HCT116 (cell line): Measurements from ENCODE around the gene POLG. TPM values are rescaled to one million over a fixed set of nuclear protein-coding genes. Genes with fewer than 3 reads are reported as not detected.

Experiments used
- ATAC-seq: fragments of 200-7000 bp; cut with Tn5 transposase; 2 replicates; pipeline ENCODE4 v1.9.1; 2020; ENCODE audit warnings: mild to moderate bottlenecking, moderate library complexity
- BruUV-seq: library from RNA; stranded (reverse); fragments of 400-500 nt; replicated peaks from 2 replicates; lab custom pipeline; 2021; lab: Mats Ljungman, UMichigan
- CTCF ChIA-PET: fragments of 300-600 bp; sonication (Branson Sonifier 250); formaldehyde crosslinking; loops from one replicate; lab custom pipeline; 2021; ENCODE audit warnings: antibody characterized with exemption; lab: Charles Lee
- POLR2A ChIA-PET: fragments of 300-600, 350-600 bp; sonication (Branson Sonifier 250); formaldehyde crosslinking; loops from one replicate; lab custom pipeline; 2021; ENCODE audit warnings: antibody characterized with exemption; lab: Charles Lee
- RAD21 ChIA-PET, 2 experiments: fragments of 300-600 bp; sonication (Branson Sonifier 250); formaldehyde crosslinking; loops; one replicate each; lab custom pipeline; 2023; ENCODE audit warnings: low total read pairs in 2 of 2; ENCODE audit not compliant: uncharacterized antibody in 2 of 2, unreplicated experiment in 2 of 2, low non-redundant PET in 1 of 2; lab: Charles Lee
- DNase-seq: peaks from one replicate; pipeline ENCODE4 v3.0.0-alpha.2; 2010; ENCODE audit warnings: low read depth, low spot score
- H2AFZ ChIP-seq: fragments of 200-600 bp; shearing (Covaris generic), sonication (generic); 2 replicates; pipeline ENCODE4 v1.6.1; 2017; ENCODE audit warnings: low read depth, mixed run types, mixed read lengths, antibody characterized with exemption, low read length; ENCODE audit not compliant: poor library complexity, severe bottlenecking
- H3K27ac ChIP-seq: 2 replicates; pipeline ENCODE4 v1.5.1; 2012; ENCODE audit warnings: low read depth, low read length
- H3K27me3 ChIP-seq: fragments of 200-600 bp; sonication (generic); 2 replicates; pipeline ENCODE4 v1.6.1; 2016; ENCODE audit warnings: mixed run types, low read length, mixed read lengths; ENCODE audit not compliant: insufficient read depth
- H3K36me3 ChIP-seq, 2 experiments: fragments of 200-500 bp in 1 of 2; fragments of 200-600 bp in 1 of 2; sonication (Bioruptor generic) in 1 of 2; sonication (generic) in 1 of 2; 2 replicates each; pipeline versions ENCODE4 v1.5.1 to v1.6.1; 2014 to 2016; ENCODE audit warnings: low read length in 2 of 2, inconsistent platforms in 1 of 2, mixed read lengths in 1 of 2, mixed run types in 1 of 2; ENCODE audit not compliant: insufficient read depth in 2 of 2, control insufficient read depth in 1 of 2
- H3K4me1 ChIP-seq, 2 experiments: fragments of 200-600 bp in 1 of 2; sonication (generic) in 1 of 2; 2 replicates each; pipeline versions ENCODE4 v1.5.1 to v1.6.1; 2012 to 2017; ENCODE audit warnings: low read length in 2 of 2, inconsistent platforms in 1 of 2, mild to moderate bottlenecking in 1 of 2, mixed read lengths in 1 of 2, mixed run types in 1 of 2, moderate library complexity in 1 of 2; ENCODE audit not compliant: insufficient read depth in 2 of 2, control insufficient read depth in 1 of 2
- H3K4me2 ChIP-seq: fragments of 200-600 bp; sonication (generic); 2 replicates; pipeline ENCODE4 v1.6.1; 2017; ENCODE audit warnings: mixed run types, low read length, mixed read lengths
- H3K4me3 ChIP-seq, 2 experiments: fragments of 200-600 bp in 1 of 2; sonication (generic) in 1 of 2; replicated peaks in 1 of 2; 2 replicates each; pipeline ENCODE4 v1.5.1; 2011 to 2016; ENCODE audit warnings: low read length in 2 of 2, control low read depth in 1 of 2, low read depth in 1 of 2, mild to moderate bottlenecking in 1 of 2, mixed read lengths in 1 of 2, mixed run types in 1 of 2
- H3K79me2 ChIP-seq: fragments of 200-600 bp; sonication (generic); 2 replicates; pipeline ENCODE4 v1.6.1; 2017; ENCODE audit warnings: mild to moderate bottlenecking, mixed run types, low read length, moderate library complexity, mixed read lengths; ENCODE audit not compliant: insufficient read depth
- H3K9ac ChIP-seq: fragments of 200-600 bp; sonication (generic); 2 replicates; pipeline ENCODE4 v1.6.1; 2016; ENCODE audit warnings: low read length, mixed read lengths
- H3K9me2 ChIP-seq: fragments of 200-600 bp; sonication (generic), shearing (Covaris generic); 2 replicates; pipeline ENCODE4 v1.6.1; 2017; ENCODE audit warnings: mixed run types, mild to moderate bottlenecking, moderate library complexity; ENCODE audit not compliant: insufficient read depth
- H3K9me3 ChIP-seq, 2 experiments: fragments of 200-500 bp in 1 of 2; fragments of 200-600 bp in 1 of 2; sonication (Bioruptor generic) in 1 of 2; sonication (generic) in 1 of 2; 2 replicates each; pipeline ENCODE4 v1.6.1; 2014 to 2017; ENCODE audit warnings: low read length in 2 of 2, mixed read lengths in 2 of 2, inconsistent platforms in 1 of 2, low read depth in 1 of 2, mild to moderate bottlenecking in 1 of 2, mixed run types in 1 of 2, moderate library complexity in 1 of 2; ENCODE audit not compliant: control insufficient read depth in 1 of 2, insufficient read depth in 1 of 2
- H4K20me1 ChIP-seq: fragments of 200-600 bp; sonication (generic), shearing (Covaris generic); 2 replicates; pipeline ENCODE4 v1.6.1; 2017; ENCODE audit warnings: mixed run types, mild to moderate bottlenecking, moderate library complexity; ENCODE audit not compliant: insufficient read depth
- intact Hi-C: fragments of 100-400 bp; cut with micrococcal nuclease; formaldehyde crosslinking; loops from 2 replicates; pipeline ENCODE4 v1.10.0; 2022
- total RNA-seq: library from RNA; stranded (reverse); gene quantifications from one replicate; pipeline ENCODE4 v1.2.1, GENCODE V29; 2021; ENCODE audit not compliant: unreplicated experiment
- TF ChIP-seq, protein P1 (sequence below): IDR thresholded peaks from 2 replicates; pipeline ENCODE4 v1.6.1; 2012
- TF ChIP-seq, protein P2 (sequence below): IDR thresholded peaks from 2 replicates; pipeline ENCODE4 v1.6.1; 2012; ENCODE audit warnings: low read depth

The POLG gene
- total RNA-seq, 1 experiment from 2014 or later, result 72.7 TPM

DNA sequence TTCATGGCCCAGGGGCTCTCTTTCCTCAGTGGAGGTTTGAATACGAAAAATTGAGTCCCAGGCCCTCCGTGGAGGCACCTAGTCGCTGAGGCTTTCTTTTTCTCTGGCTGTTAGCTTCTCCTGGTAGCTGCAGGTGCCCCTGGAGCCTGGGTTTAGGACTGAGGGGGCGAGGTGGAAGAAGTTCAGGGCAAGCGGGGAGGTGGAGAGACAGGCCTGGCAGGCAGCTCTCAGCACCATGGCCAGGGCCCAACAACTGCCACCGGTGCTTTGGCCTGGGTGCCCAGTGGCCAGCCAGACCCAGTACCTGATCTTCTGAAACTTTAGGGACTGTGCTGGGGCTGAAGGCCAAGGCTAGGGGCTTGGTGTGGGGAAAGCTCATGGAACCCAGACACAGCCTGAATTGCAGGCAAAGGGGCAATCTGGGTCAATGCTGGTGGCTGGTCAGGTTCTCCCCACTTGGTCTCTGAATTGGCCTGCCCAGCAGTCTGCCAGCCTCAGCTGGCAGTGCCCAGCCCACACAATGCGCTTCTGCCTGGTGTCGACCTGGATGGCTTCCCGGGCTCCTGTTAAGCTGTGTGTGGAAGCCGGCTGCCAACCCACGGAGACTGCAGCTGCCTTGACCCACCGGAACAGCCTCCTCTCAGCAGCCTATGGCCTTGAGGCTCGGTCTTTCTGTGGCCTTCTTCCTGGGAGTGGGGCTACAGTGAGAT is 30.3 kb upstream of the POLG start:
- intact Hi-C loops, result no loop called here
- H3K27me3 ChIP-seq, result peaks cover 6% of the 10 kb centered on the region; the same call in 1 of the 2 replicates

More for the DNA sequence above, 30.3 kb upstream of the POLG start:
- no TSS peak for BruUV-seq
- RAD21 ChIA-PET, result no interaction called here
- Histone ChIP-seq H3K9me2 (no peaks in the 10 kb centered on the region), H3K9ac (no peak overlapping the region), H3K36me3 (no peaks in the 10 kb centered on the region), H2AFZ (no peak overlapping the region), H4K20me1 (no peaks in the 10 kb centered on the region), H3K27ac (no peak overlapping the region), H3K4me1 (no peaks in the 10 kb centered on the region), H3K79me2 (no peaks in the 10 kb centered on the region), H3K4me2 (no peak overlapping the region), H3K4me3 (no peak overlapping the region), H3K9me3 (no peaks in the 10 kb centered on the region)
- ATAC-seq (no peak), DNase-seq (no peak)
- TF ChIP-seq, protein P1, sequence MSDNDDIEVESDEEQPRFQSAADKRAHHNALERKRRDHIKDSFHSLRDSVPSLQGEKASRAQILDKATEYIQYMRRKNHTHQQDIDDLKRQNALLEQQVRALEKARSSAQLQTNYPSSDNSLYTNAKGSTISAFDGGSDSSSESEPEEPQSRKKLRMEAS, result no peak
- TF ChIP-seq, protein P2, sequence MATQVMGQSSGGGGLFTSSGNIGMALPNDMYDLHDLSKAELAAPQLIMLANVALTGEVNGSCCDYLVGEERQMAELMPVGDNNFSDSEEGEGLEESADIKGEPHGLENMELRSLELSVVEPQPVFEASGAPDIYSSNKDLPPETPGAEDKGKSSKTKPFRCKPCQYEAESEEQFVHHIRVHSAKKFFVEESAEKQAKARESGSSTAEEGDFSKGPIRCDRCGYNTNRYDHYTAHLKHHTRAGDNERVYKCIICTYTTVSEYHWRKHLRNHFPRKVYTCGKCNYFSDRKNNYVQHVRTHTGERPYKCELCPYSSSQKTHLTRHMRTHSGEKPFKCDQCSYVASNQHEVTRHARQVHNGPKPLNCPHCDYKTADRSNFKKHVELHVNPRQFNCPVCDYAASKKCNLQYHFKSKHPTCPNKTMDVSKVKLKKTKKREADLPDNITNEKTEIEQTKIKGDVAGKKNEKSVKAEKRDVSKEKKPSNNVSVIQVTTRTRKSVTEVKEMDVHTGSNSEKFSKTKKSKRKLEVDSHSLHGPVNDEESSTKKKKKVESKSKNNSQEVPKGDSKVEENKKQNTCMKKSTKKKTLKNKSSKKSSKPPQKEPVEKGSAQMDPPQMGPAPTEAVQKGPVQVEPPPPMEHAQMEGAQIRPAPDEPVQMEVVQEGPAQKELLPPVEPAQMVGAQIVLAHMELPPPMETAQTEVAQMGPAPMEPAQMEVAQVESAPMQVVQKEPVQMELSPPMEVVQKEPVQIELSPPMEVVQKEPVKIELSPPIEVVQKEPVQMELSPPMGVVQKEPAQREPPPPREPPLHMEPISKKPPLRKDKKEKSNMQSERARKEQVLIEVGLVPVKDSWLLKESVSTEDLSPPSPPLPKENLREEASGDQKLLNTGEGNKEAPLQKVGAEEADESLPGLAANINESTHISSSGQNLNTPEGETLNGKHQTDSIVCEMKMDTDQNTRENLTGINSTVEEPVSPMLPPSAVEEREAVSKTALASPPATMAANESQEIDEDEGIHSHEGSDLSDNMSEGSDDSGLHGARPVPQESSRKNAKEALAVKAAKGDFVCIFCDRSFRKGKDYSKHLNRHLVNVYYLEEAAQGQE, result peak; percentile 61
- POLR2A ChIA-PET, result no interaction called here
- CTCF ChIA-PET, result interaction anchor here (0.5 kb wide), 1 partner anchor 34 kb away, joined by 3 read pairs; no protein-coding TSS in a partner anchor
